SK-N-SH treated with all-trans-retinoic acid at 6 μM for 48 hours (cell line): ENCODE results near the gene TIGD6.

Experiments
- ARNTL ChIP-seq: fragments of 450-650 bp; formaldehyde crosslinking; IDR thresholded peaks from 2 replicates; pipeline ENCODE4 v1.5.0; 2020; ENCODE audit warnings: low read depth, mild to moderate bottlenecking, moderate library complexity, borderline replicate concordance
- BACH2 ChIP-seq: fragments of 250-450 bp; sonication (Bioruptor Pico); IDR thresholded peaks from 2 replicates; pipeline ENCODE4 v1.9.0; 2021; ENCODE audit warnings: mild to moderate bottlenecking, borderline replicate concordance
- ESRRG ChIP-seq: fragments of 250-450 bp; sonication (Bioruptor Pico); IDR thresholded peaks from 2 replicates; pipeline ENCODE4 v1.6.1; 2021; ENCODE audit warnings: mild to moderate bottlenecking
- GLIS3 ChIP-seq: fragments of 250-450 bp; sonication (Bioruptor Pico); IDR thresholded peaks from 2 replicates; pipeline ENCODE4 v1.5.0; 2020; ENCODE audit warnings: mild to moderate bottlenecking, moderate library complexity
- ISL1 ChIP-seq: fragments of 250-450 bp; sonication (Bioruptor Pico); IDR thresholded peaks from 2 replicates; pipeline ENCODE4 v2.1.2; 2022; ENCODE audit warnings: mild to moderate bottlenecking, moderate library complexity
- PPARA ChIP-seq: fragments of 250-450 bp; sonication (Bioruptor Pico); IDR thresholded peaks from 2 replicates; pipeline ENCODE4 v1.5.0; 2020; ENCODE audit warnings: mild to moderate bottlenecking, borderline replicate concordance
- RARB ChIP-seq: fragments of 250-450 bp; sonication (Bioruptor Pico); IDR thresholded peaks from 2 replicates; pipeline ENCODE4 v1.8.0; 2021; ENCODE audit warnings: mild to moderate bottlenecking, moderate library complexity
- TCF4 ChIP-seq: fragments of 250-450 bp; sonication (Bioruptor Pico); IDR thresholded peaks from 2 replicates; pipeline ENCODE4 v1.8.0; 2021; ENCODE audit warnings: mild to moderate bottlenecking, moderate library complexity, borderline replicate concordance
- ZFP3 ChIP-seq: fragments of 250-450 bp; sonication (Bioruptor Pico); IDR thresholded peaks from 2 replicates; pipeline ENCODE4 v1.5.0; 2020; ENCODE audit warnings: mild to moderate bottlenecking, moderate library complexity
- ZFP30 ChIP-seq: fragments of 450-650 bp; formaldehyde crosslinking; IDR thresholded peaks from 2 replicates; pipeline ENCODE4 v1.5.0; 2022; ENCODE audit warnings: mild to moderate bottlenecking, moderate library complexity
- ZNF565 ChIP-seq: fragments of 450-650 bp; formaldehyde crosslinking; conservative IDR thresholded peaks from 2 replicates; pipeline ENCODE4 v1.5.0; 2020; ENCODE audit warnings: low read depth, mild to moderate bottlenecking, moderate library complexity
- ZNF70 ChIP-seq: fragments of 450-650 bp; formaldehyde crosslinking; IDR thresholded peaks from 2 replicates; pipeline ENCODE4 v1.5.0; 2020; ENCODE audit warnings: mild to moderate bottlenecking, moderate library complexity
- ZNF8 ChIP-seq: fragments of 450-650 bp; formaldehyde crosslinking; IDR thresholded peaks from 2 replicates; pipeline ENCODE4 v1.5.0; 2020; ENCODE audit warnings: mild to moderate bottlenecking, moderate library complexity

DNA sequence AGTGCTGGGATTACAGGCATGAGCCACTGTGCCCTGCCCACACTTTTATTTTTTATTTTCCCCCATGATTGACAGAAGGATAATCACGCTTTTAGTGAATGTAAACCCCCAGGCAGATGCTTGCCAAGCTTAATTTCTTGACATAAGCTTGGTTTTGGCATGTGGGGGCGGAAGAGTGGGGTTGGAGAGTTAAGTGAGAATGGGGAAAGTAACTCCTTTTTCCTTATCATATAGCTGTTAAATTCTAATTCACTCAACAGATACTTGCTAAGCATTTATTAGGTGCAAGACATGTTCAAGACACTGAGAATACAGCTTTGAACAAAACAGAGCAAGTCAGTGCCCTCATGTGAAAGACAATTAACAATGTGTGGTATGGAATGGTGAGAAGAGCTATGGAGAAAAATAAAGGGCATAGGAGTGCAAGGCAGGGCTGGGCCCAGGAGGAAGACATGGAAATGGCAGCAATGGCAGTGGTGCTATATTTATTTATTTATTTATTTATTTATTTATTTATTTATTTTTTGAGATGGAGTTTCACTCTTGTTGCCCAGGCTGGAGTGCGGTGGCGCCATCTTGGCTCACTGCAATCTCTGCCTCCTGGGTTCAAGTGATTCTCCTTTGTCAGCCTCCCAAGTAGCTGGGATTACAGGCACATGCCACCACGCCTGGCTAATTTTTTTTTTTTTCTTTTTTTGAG lies 37.7 kb downstream of the TIGD6 start:
- TF ChIP-seq GLIS3 (CRISPR knock-in tag) (no peak), BACH2 (CRISPR knock-in tag) (no peak), ISL1 (CRISPR knock-in tag) (no peak), ZFP3 (CRISPR knock-in tag) (no peak), ESRRG (CRISPR knock-in tag) (no peak), RARB (CRISPR knock-in tag) (no peak), PPARA (CRISPR knock-in tag) (no peak), ARNTL (no peak), ZNF70 (CRISPR knock-in tag) (no peak), TCF4 (CRISPR knock-in tag) (no peak), ZNF8 (no peak), ZFP30 (CRISPR knock-in tag) (no peak), ZNF565 (CRISPR knock-in tag) (no peak)
